Stomach (tissue), 9 donors: ENCODE data around the gene KPNA2. TPM values are rescaled to one million over a fixed set of nuclear protein-coding genes. Genes with fewer than 3 reads are reported as not detected.
"Not testable (repeated sequence)": the region's sequence is repeated elsewhere in the genome, so short reads cannot be mapped to it uniquely, and the experiment has no call there.

Experiments
- DNase-seq, 2 donors: peaks; one replicate each; pipeline versions ENCODE4 v3.0.0 to v3.0.0-alpha.2; 2013 to 2019
- H3K27ac ChIP-seq, 5 donors: fragments of 200-600 bp in 4 of 5; sonication (generic) in 4 of 5; one replicate each; pipeline ENCODE4 v1.5.1; 2013 to 2019; ENCODE audit warnings: mild to moderate bottlenecking in 1 of 5, moderate library complexity in 1 of 5
- H3K27me3 ChIP-seq, 3 donors: fragments of 200-600 bp; sonication (generic); one replicate each; pipeline ENCODE4 v1.5.1; 2017 to 2019; ENCODE audit warnings: mixed run types in 1 of 3
- H3K36me3 ChIP-seq, 4 donors: fragments of 200-600 bp; sonication (generic); 1 replicate in 3 of 4; 2 replicates in 1 of 4; pipeline ENCODE4 v1.5.1; 2016 to 2019
- H3K4me1 ChIP-seq, 4 donors: fragments of 200-600 bp; sonication (generic); one replicate each; pipeline ENCODE4 v1.5.1; 2016 to 2019
- H3K4me3 ChIP-seq, 4 donors: fragments of 200-600 bp; sonication (generic) in 3 of 4; one replicate each; pipeline ENCODE4 v1.5.1; 2016 to 2019; ENCODE audit warnings: mild to moderate bottlenecking in 1 of 4
- H3K9me3 ChIP-seq, 4 donors: fragments of 200-600 bp; sonication (generic); one replicate each; pipeline ENCODE4 v1.5.1; 2016 to 2019
- EP300 ChIP-seq: sonication (generic); formaldehyde crosslinking; IDR thresholded peaks from one replicate; pipeline ENCODE4 v1.6.1; 2017; ENCODE audit warnings: antibody characterized with exemption
- POLR2A ChIP-seq, 4 donors: fragments of 450-650 bp; IDR thresholded peaks; one replicate each; pipeline ENCODE4 v1.6.1; 2016; ENCODE audit warnings: antibody characterized with exemption in 4 of 4, control low read depth in 2 of 4, mild to moderate bottlenecking in 1 of 4, moderate library complexity in 1 of 4
- POLR2AphosphoS5 ChIP-seq, 3 donors: sonication (generic); formaldehyde crosslinking; IDR thresholded peaks; one replicate each; pipeline ENCODE4 v1.6.1; 2016; ENCODE audit warnings: antibody characterized with exemption in 3 of 3
- WGBS, 5 donors: extraction: QIAGEN DNeasy Blood & Tissue Kit in 3 of 5; methylation state at CpG; one replicate each; pipeline versions ENCODE4 v1.1.5 to v1.1.7; 2013 to 2018; 5-methylcytosine and 5-hydroxymethylcytosine counted together
- intact Hi-C: fragments of 100-400 bp; cut with DNase I; formaldehyde crosslinking; loops from one replicate; pipeline ENCODE4 v1.15.1; 2023; ENCODE audit warnings: low total_unique reads
- polyA plus RNA-seq, 3 donors: library from polyadenylated mRNA; stranded (reverse); fragments of 200-250 nt; gene quantifications; one replicate each; pipeline ENCODE4 v1.2.3, GENCODE V29; 2013
- total RNA-seq, 5 donors: library from RNA; depleted of rRNA; stranded (reverse); fragments of >200 nt; gene quantifications; one replicate each; pipeline versions ENCODE4 v1.1.0 to v1.2.3, GENCODE V29; 2014 to 2016
- TF ChIP-seq, protein P1 (sequence below), 7 experiments: fragments of 450-650 bp in 4 of 7; fragments of 200-600 bp in 3 of 7; sonication (generic) in 3 of 7; IDR thresholded peaks; one replicate each; pipeline ENCODE4 v1.5.1; 2016 to 2019; ENCODE audit warnings: antibody characterized with exemption in 7 of 7, control low read depth in 2 of 7, mild to moderate bottlenecking in 1 of 7
- donor health status: healthy with polysubstance abuse.
- donor health status: Bipolar disorder and iron deficiency.
- donor health status: healthy.

KPNA2 gene
- total and polyA plus RNA-seq, 8 donors: 0.58 to 26.3 (median 15.7) TPM

- Histone ChIP-seq H3K27me3 (no peaks in the 10 kb centered on the region), H3K27ac (no peak overlapping the region), H3K4me3 (no peak overlapping the region), H3K36me3 (no peaks in the 10 kb centered on the region), H3K4me1 (no peaks in the 10 kb centered on the region), H3K9me3 (no peaks in the 10 kb centered on the region)
- TF ChIP-seq, protein P1, sequence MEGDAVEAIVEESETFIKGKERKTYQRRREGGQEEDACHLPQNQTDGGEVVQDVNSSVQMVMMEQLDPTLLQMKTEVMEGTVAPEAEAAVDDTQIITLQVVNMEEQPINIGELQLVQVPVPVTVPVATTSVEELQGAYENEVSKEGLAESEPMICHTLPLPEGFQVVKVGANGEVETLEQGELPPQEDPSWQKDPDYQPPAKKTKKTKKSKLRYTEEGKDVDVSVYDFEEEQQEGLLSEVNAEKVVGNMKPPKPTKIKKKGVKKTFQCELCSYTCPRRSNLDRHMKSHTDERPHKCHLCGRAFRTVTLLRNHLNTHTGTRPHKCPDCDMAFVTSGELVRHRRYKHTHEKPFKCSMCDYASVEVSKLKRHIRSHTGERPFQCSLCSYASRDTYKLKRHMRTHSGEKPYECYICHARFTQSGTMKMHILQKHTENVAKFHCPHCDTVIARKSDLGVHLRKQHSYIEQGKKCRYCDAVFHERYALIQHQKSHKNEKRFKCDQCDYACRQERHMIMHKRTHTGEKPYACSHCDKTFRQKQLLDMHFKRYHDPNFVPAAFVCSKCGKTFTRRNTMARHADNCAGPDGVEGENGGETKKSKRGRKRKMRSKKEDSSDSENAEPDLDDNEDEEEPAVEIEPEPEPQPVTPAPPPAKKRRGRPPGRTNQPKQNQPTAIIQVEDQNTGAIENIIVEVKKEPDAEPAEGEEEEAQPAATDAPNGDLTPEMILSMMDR (IDR thresholded peaks at IDR 0.05): no peak
- no peak for TF ChIP-seq EP300
- DNase-seq: no peak
- 73 to 86% (median 81%) methylated on average over 2 of the region's 2 CpGs for WGBS, 5 donors
- intact Hi-C loops: no loop called here
Measured at GRCh38 chr17:68060336-68060735, 24.8 kb downstream of the KPNA2 start.

GRCh38 chr17:68061512-68062313 is 26.2 kb downstream of the KPNA2 start:
- WGBS, 5 donors: 46 to 59% (median 51%) methylated on average over 11 of the region's 11 CpGs
- intact Hi-C loops: no loop called here
- H3K4me3 ChIP-seq: no peak overlapping the region

GRCh38 chr17:68065366-68065765 is 29.8 kb downstream of the KPNA2 start:
- H3K27me3 ChIP-seq, H3K9me3 ChIP-seq, H3K4me1 ChIP-seq, H3K27ac ChIP-seq, H3K4me3 ChIP-seq, H3K36me3 ChIP-seq, intact Hi-C loops, DNase-seq: not testable (repeated sequence)
- WGBS, 5 donors: 76 to 95% (median 91%) methylated on average over 6 to 7 of the region's 7 CpGs

More at GRCh38 chr17:68061512-68062313, 26.2 kb downstream of the KPNA2 start:
- TF ChIP-seq POLR2A (IDR thresholded peaks at IDR 0.05): no peak
- TF ChIP-seq EP300: no peak
- TF ChIP-seq, protein P1 (IDR thresholded peaks at IDR 0.05): no peak
- no peak for TF ChIP-seq POLR2AphosphoS5 (IDR thresholded peaks at IDR 0.05)
- no peak overlapping the region for H3K27ac ChIP-seq
- H3K4me1 ChIP-seq: no peaks in the 10 kb centered on the region
- H3K9me3 ChIP-seq: no peaks in the 10 kb centered on the region
- no peaks in the 10 kb centered on the region for H3K27me3 ChIP-seq
- H3K36me3 ChIP-seq: no peaks in the 10 kb centered on the region
- no peak for DNase-seq

GRCh38 chr17:68068512-68068911 is 33.0 kb downstream of the KPNA2 start:
- H3K27ac ChIP-seq, DNase-seq, H3K27me3 ChIP-seq, H3K9me3 ChIP-seq, H3K36me3 ChIP-seq, intact Hi-C loops, H3K4me3 ChIP-seq: not testable (repeated sequence)
- WGBS, 5 donors: 85 to 96% (median 92%) methylated on average over 3 of the region's 3 CpGs
- H3K4me1 ChIP-seq: peaks cover 0 to 14% (median 8%) of the 10 kb centered on the region in 4 donors

GRCh38 chr17:68070582-68071444 is 35.3 kb downstream of the KPNA2 start:
- H3K36me3 ChIP-seq, H3K27me3 ChIP-seq, H3K9me3 ChIP-seq, intact Hi-C loops: not testable (repeated sequence)
- Histone ChIP-seq H3K27ac (peak overlapping the region in 4 of 5 donors; percentile 8 to 57 (median 28)), H3K4me3 (peak overlapping the region in 1 of 4 donors; percentile 10), H3K4me1 (peaks cover 0 to 14% (median 8%) of the 10 kb centered on the region in 4 donors)
- peak; percentile 41 to 54 for DNase-seq
- WGBS, 5 donors: 33 to 58% (median 39%) methylated on average over 15 of the region's 15 CpGs
